ENCODE data around the gene CLCN1.
"Not testable (repeated sequence)": the region's sequence is repeated elsewhere in the genome, so short reads cannot be mapped to it uniquely, and the experiment has no call there.

CLCN1 gene

GRCh38 chr7:143387156-143387975 lies 71.5 kb downstream of the CLCN1 start:
- no peak for DNase-seq

- no peak for DNase-seq
These were observed 72.1 kb downstream of the CLCN1 start for GRCh38 chr7:143388051-143388450.

- DNase-seq: no peak
These were observed 72.7 kb downstream of the CLCN1 start for GRCh38 chr7:143388491-143389101.

GRCh38 chr7:143389316-143390103 lies 73.6 kb downstream of the CLCN1 start:
- DNase-seq: no peak

- DNase-seq: no peak
These were observed 74.3 kb downstream of the CLCN1 start for GRCh38 chr7:143390104-143390772.

GRCh38 chr7:143390773-143391317 lies 74.9 kb downstream of the CLCN1 start:
- no peak for DNase-seq

- DNase-seq: no peak
These were observed 75.8 kb downstream of the CLCN1 start for GRCh38 chr7:143391462-143392404.

GRCh38 chr7:143392427-143392826 lies 76.5 kb downstream of the CLCN1 start:
- DNase-seq: not testable (repeated sequence)

GRCh38 chr7:143392875-143393266 lies 77.0 kb downstream of the CLCN1 start:
- no peak for DNase-seq

- peak in 1 of 2 donors; percentile 17 for DNase-seq
These were observed 77.5 kb downstream of the CLCN1 start for GRCh38 chr7:143393267-143394041.

GRCh38 chr7:143394068-143394467 lies 78.2 kb downstream of the CLCN1 start:
- peak in 1 of 2 donors; percentile 13 for DNase-seq

- DNase-seq: no peak
These were observed 78.9 kb downstream of the CLCN1 start for GRCh38 chr7:143394777-143395176.

GRCh38 chr7:143395187-143396149 lies 79.6 kb downstream of the CLCN1 start:
- DNase-seq: peak; percentile 60

GRCh38 chr7:143396182-143396581 lies 80.3 kb downstream of the CLCN1 start:
- DNase-seq: no peak

GRCh38 chr7:143396625-143397556 lies 81.0 kb downstream of the CLCN1 start:
- no peak for DNase-seq

- no peak for DNase-seq
These were observed 82.0 kb downstream of the CLCN1 start for GRCh38 chr7:143397710-143398530.

GRCh38 chr7:143398616-143399015 lies 82.7 kb downstream of the CLCN1 start:
- no peak for DNase-seq
